K562 (cell line): Measurements from ENCODE around the gene ARHGAP30. TPM values are rescaled to one million over a fixed set of nuclear protein-coding genes. Genes with fewer than 3 reads are reported as not detected.

Source experiments
- BHLHE40 ChIP-seq: IDR thresholded peaks from 2 replicates; pipeline ENCODE4 v1.6.1; 2011; ENCODE audit warnings: low read length, improper control_type of control experiment
- BRD9 ChIP-seq: fragments of 450-650 bp; IDR thresholded peaks from 2 replicates; pipeline ENCODE4 v1.6.1; 2018; ENCODE audit warnings: low read depth; ENCODE audit not compliant: partially characterized antibody
- CREB1 ChIP-seq, 2 experiments: sonication (generic) in 1 of 2; formaldehyde crosslinking in 1 of 2; IDR thresholded peaks; 2 replicates each; pipeline versions ENCODE4 v1.6.1 to v1.8.0; 2012 to 2022; ENCODE audit warnings: inconsistent platforms in 1 of 2, mild to moderate bottlenecking in 1 of 2, missing genetic modification reagents in 1 of 2, moderate library complexity in 1 of 2
- ELF1 ChIP-seq: fragments of 200-800 bp; sonication (Bioruptor generic); IDR thresholded peaks from 2 replicates; pipeline ENCODE4 v1.6.1; 2016; ENCODE audit warnings: missing genetic modification characterization, missing compliant biosample characterization
- FOXP1 ChIP-seq: sonication (generic); formaldehyde crosslinking; IDR thresholded peaks from 2 replicates; pipeline ENCODE4 v1.8.0; 2022; ENCODE audit warnings: mild to moderate bottlenecking, missing genetic modification reagents
- GABPA ChIP-seq: fragments of 200-800 bp; sonication (Bioruptor generic); conservative IDR thresholded peaks from 2 replicates; pipeline ENCODE4 v1.6.1; 2016; ENCODE audit warnings: low read depth, missing genetic modification characterization, missing compliant biosample characterization
- HNRNPL ChIP-seq: fragments of 200-400 bp; formaldehyde crosslinking; IDR thresholded peaks from 2 replicates; pipeline ENCODE4 v1.6.1; 2017; ENCODE audit warnings: low read depth, mild to moderate bottlenecking, low read length
- JUN ChIP-seq, 2 experiments: sonication (generic) in 1 of 2; formaldehyde crosslinking in 1 of 2; IDR thresholded peaks; 2 replicates each; pipeline versions ENCODE4 v1.6.1 to v1.8.0; 2012 to 2022; ENCODE audit warnings: borderline replicate concordance in 2 of 2, mild to moderate bottlenecking in 2 of 2, improper control_type of control experiment in 1 of 2, low read depth in 1 of 2, low read length in 1 of 2, missing genetic modification reagents in 1 of 2
- KDM5B ChIP-seq: fragments of 200-600 bp; sonication (generic); IDR thresholded peaks from 2 replicates; pipeline ENCODE4 v1.6.1; 2012; ENCODE audit warnings: low read depth, mild to moderate bottlenecking, moderate library complexity, low read length, control low read depth, inconsistent platforms; ENCODE audit not compliant: insufficient replicate concordance
- L3MBTL2 ChIP-seq: fragments of 450-650 bp; IDR thresholded peaks from 2 replicates; pipeline ENCODE4 v1.6.1; 2016; ENCODE audit warnings: mild to moderate bottlenecking, moderate library complexity
- NFYB ChIP-seq: IDR thresholded peaks from 2 replicates; pipeline ENCODE4 v1.6.1; 2011; ENCODE audit warnings: mild to moderate bottlenecking, moderate library complexity; ENCODE audit not compliant: insufficient read length; ENCODE audit errors: extremely low read depth
- NRF1 ChIP-seq, 2 experiments: fragments of 450-650 bp; IDR thresholded peaks in 1 of 2; conservative IDR thresholded peaks in 1 of 2; 2 replicates each; pipeline ENCODE4 v1.6.1; 2014; ENCODE audit warnings: mild to moderate bottlenecking in 2 of 2
- PHB2 ChIP-seq: fragments of 450-650 bp; IDR thresholded peaks from 2 replicates; pipeline ENCODE4 v1.6.1; 2017; ENCODE audit warnings: low read depth
- POLR2B ChIP-seq: fragments of 450-650 bp; IDR thresholded peaks from 2 replicates; pipeline ENCODE4 v1.6.1; 2018; ENCODE audit warnings: low read depth; ENCODE audit not compliant: partially characterized antibody
- RBM25 ChIP-seq: fragments of 200-400 bp; formaldehyde crosslinking; IDR thresholded peaks from 2 replicates; pipeline ENCODE4 v1.6.1; 2018; ENCODE audit warnings: low read length, low read depth, moderate library complexity; ENCODE audit not compliant: severe bottlenecking
- RCOR1 ChIP-seq, 2 experiments: IDR thresholded peaks; 2 replicates each; pipeline ENCODE4 v1.6.1; 2012; ENCODE audit warnings: low read depth in 2 of 2, low read length in 2 of 2, borderline replicate concordance in 1 of 2, improper control_type of control experiment in 1 of 2
- SAFB2 ChIP-seq: fragments of 200-400 bp; formaldehyde crosslinking; IDR thresholded peaks from 2 replicates; pipeline ENCODE4 v1.6.1; 2018; ENCODE audit warnings: borderline replicate concordance, low read length, low read depth, moderate library complexity; ENCODE audit not compliant: severe bottlenecking
- SIN3B ChIP-seq: fragments of 450-650 bp; IDR thresholded peaks from 2 replicates; pipeline ENCODE4 v1.6.1; 2017; ENCODE audit warnings: low read depth, mild to moderate bottlenecking, moderate library complexity
- SP2 ChIP-seq: IDR thresholded peaks from 2 replicates; pipeline ENCODE4 v1.6.1; 2011; ENCODE audit warnings: mild to moderate bottlenecking, low read depth, low read length, moderate library complexity; ENCODE audit not compliant: poor library complexity, severe bottlenecking; ENCODE audit errors: extremely low read depth
- TAF9B ChIP-seq: fragments of 450-650 bp; IDR thresholded peaks from 2 replicates; pipeline ENCODE4 v1.6.1; 2018; ENCODE audit warnings: mild to moderate bottlenecking; ENCODE audit not compliant: partially characterized antibody
- TEAD4 ChIP-seq, 2 experiments: sonication (generic) in 1 of 2; formaldehyde crosslinking in 1 of 2; IDR thresholded peaks; 2 replicates each; pipeline versions ENCODE4 v1.6.1 to v1.8.0; 2012 to 2022; ENCODE audit warnings: borderline replicate concordance in 1 of 2, inconsistent platforms in 1 of 2, low read length in 1 of 2, mild to moderate bottlenecking in 1 of 2, missing genetic modification reagents in 1 of 2
- ZC3H8 ChIP-seq: fragments of 450-650 bp; IDR thresholded peaks from 2 replicates; pipeline ENCODE4 v1.6.1; 2017
- ZFP36 ChIP-seq: fragments of 150-350 bp; IDR thresholded peaks from 2 replicates; pipeline ENCODE4 v1.6.1; 2018; ENCODE audit warnings: low read length, low read depth; ENCODE audit not compliant: partially characterized antibody
- ZNF23 ChIP-seq: fragments of 250-450 bp; sonication (Bioruptor Pico); IDR thresholded peaks from 2 replicates; pipeline ENCODE4 v1.4.0; 2020; ENCODE audit warnings: mild to moderate bottlenecking
- ZNF764 ChIP-seq: fragments of 250-450 bp; sonication (Bioruptor Pico); IDR thresholded peaks from 2 replicates; pipeline ENCODE4 v1.4.0; 2020; ENCODE audit warnings: low read depth, mild to moderate bottlenecking, moderate library complexity
- polyA plus RNA-seq, 8 experiments: library from polyadenylated mRNA; depleted of rRNA in 4 of 8; stranded (reverse) in 5 of 8; unstranded in 3 of 8; fragments of >200 nt; fragmentation: Nextera tagmentation in 2 of 8; fragmentation: Illumina TruSeq in 1 of 8; extraction: Ambion mirVana in 2 of 8; extraction: Trizol in 1 of 8; gene quantifications; 2 replicates each; pipeline versions ENCODE4 v1.2.1 to v1.2.3, GENCODE V29; 2011 to 2014; ENCODE audit warnings: inconsistent platforms in 1 of 8, missing spikeins in 1 of 8
- total RNA-seq, 7 experiments: library from RNA; depleted of rRNA in 6 of 7; stranded (reverse); fragments of >200 nt in 6 of 7; fragmentation: Illumina TruSeq in 2 of 7; extraction: Trizol in 2 of 7; gene quantifications; 2 replicates each; pipeline versions ENCODE4 v1.2.1 to v1.2.3, GENCODE V29; 2011 to 2021; ENCODE audit warnings: low replicate concordance in 1 of 7
- TF ChIP-seq, protein P1 (sequence below): fragments of 450-650 bp; IDR thresholded peaks from 2 replicates; pipeline ENCODE4 v1.6.1; 2018; ENCODE audit warnings: mild to moderate bottlenecking, low read depth; ENCODE audit not compliant: partially characterized antibody

The ARHGAP30 gene
- total and polyA plus RNA-seq, 9 of the 15 experiments (the other 6 are each of a cell fraction or from before 2014, with no cell fraction given): 0.01 to 0.73 (median 0.12) TPM

DNA sequence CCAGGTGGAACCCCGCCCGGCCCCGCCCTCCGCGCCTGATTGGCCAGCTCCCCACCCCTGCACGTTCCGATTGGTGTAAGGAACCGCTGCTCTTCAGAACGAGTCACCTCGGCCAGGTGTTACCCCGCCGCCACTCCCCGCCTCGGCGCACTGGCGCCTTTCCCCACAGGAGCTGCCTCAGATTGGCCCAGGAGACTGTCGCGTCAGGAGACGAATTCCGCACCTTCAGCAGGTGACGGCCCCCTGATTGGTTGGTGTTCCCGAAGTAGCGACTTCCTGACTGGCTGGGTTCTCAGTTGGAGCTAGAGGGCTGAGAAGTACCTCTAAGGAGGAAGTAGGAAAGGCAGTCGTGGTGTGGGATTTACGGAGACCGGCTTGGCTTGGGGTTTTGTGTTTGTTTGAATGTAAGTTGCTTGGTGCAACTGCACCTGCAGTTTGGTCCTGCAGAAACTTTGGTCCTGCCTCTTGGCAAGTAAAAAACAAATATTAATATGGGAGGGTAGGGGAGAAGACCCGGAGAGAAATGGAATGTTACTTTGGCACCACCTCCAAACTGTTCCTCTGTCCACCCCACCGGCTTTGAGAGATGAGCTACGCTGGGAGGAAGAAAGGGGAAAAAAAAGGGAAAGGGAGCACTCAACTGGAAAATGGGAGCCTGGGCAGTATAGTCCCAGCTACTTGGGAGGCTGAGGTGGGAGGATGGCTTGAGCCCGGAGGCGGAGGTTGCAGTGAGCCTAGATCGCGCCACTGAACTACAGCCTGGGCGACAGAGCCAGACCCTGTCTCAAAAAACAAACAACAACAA, 48.3 kb downstream of the ARHGAP30 start (continued):
- TF ChIP-seq CREB1 (IDR thresholded peaks at IDR 0.05): peak; percentile 81
- TF ChIP-seq CREB1 (CRISPR knock-in tag; IDR thresholded peaks at IDR 0.05): 0 out of 2 replicates have a peak, but pooled peaks have one; percentile 16
- no peak for TF ChIP-seq FOXP1
- no peak for TF ChIP-seq ZFP36
- TF ChIP-seq JUN (IDR thresholded peaks at IDR 0.05; ENCODE audit: borderline replicate concordance, low read depth, low read length): no peak
- TF ChIP-seq JUN (CRISPR knock-in tag; IDR thresholded peaks at IDR 0.05; ENCODE audit: borderline replicate concordance): no peak
- TF ChIP-seq GABPA (tag): peak; percentile 38; the same call in 1 of the 2 replicates
- no peak for TF ChIP-seq ZNF764 (CRISPR knock-in tag)
- TF ChIP-seq SIN3B: 0 out of 2 replicates have a peak, but pooled peaks have one; percentile 15
- TF ChIP-seq POLR2B: peak; percentile 79
- TF ChIP-seq, protein P1, sequence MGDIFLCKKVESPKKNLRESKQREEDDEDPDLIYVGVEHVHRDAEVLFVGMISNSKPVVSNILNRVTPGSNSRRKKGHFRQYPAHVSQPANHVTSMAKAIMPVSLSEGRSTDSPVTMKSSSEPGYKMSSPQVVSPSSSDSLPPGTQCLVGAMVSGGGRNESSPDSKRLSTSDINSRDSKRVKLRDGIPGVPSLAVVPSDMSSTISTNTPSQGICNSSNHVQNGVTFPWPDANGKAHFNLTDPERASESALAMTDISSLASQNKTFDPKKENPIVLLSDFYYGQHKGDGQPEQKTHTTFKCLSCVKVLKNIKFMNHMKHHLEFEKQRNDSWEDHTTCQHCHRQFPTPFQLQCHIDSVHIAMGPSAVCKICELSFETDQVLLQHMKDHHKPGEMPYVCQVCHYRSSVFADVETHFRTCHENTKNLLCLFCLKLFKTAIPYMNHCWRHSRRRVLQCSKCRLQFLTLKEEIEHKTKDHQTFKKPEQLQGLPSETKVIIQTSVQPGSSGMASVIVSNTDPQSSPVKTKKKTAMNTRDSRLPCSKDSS: peak; percentile 22
- TF ChIP-seq BHLHE40: peak; percentile 49
- TF ChIP-seq TEAD4 (IDR thresholded peaks at IDR 0.05; ENCODE audit: low read length): no peak; the same call in 1 of the 2 replicates
- no peak for TF ChIP-seq TEAD4 (CRISPR knock-in tag; IDR thresholded peaks at IDR 0.05; ENCODE audit: borderline replicate concordance)
- TF ChIP-seq SAFB2: no peak
- peak in 1 of 2 experiments; percentile 26; a peak in 1 of 4 replicates for TF ChIP-seq RCOR1 (IDR thresholded peaks at IDR 0.05; ENCODE audit: borderline replicate concordance in 1 of 2, low read depth in 2 of 2, low read length in 2 of 2)
- TF ChIP-seq NFYB: peak; percentile 95
- TF ChIP-seq SP2: peak; percentile 71
- TF ChIP-seq BRD9: peak; percentile 40
- 0 out of 2 replicates have a peak, but pooled peaks have one; percentile 20 for TF ChIP-seq ZC3H8
- TF ChIP-seq PHB2: peak; percentile 50; the same call in 1 of the 2 replicates
- peak; percentile 87 for TF ChIP-seq RBM25
- peak; percentile 66 to 77 for TF ChIP-seq NRF1 (conservative IDR thresholded peaks at IDR 0.05 in 1 of 2, IDR thresholded peaks at IDR 0.05 in 1 of 2)
- peak; percentile 86 for TF ChIP-seq ELF1 (tag)
- no peak for TF ChIP-seq HNRNPL
- peak; percentile 77 for TF ChIP-seq KDM5B
- TF ChIP-seq TAF9B: peak; percentile 3
- no peak for TF ChIP-seq ZNF23 (CRISPR knock-in tag)
- TF ChIP-seq L3MBTL2: peak; percentile 76
